NB4 (cell line): ENCODE data around the gene MT1H.

Source experiments
- DNase-seq: peaks from one replicate; pipeline ENCODE4 v3.0.0; 2010; ENCODE audit warnings: low read depth
- H3K4me3 ChIP-seq: one replicate; pipeline ENCODE4 v1.5.1; 2011; ENCODE audit warnings: mild to moderate bottlenecking, low read depth, low read length, moderate library complexity
- MYC ChIP-seq: IDR thresholded peaks from 2 replicates; pipeline ENCODE4 v1.6.1; 2011; ENCODE audit warnings: low read depth, low read length
- POLR2A ChIP-seq: IDR thresholded peaks from 2 replicates; pipeline ENCODE4 v1.6.1; 2011; ENCODE audit warnings: mild to moderate bottlenecking; ENCODE audit not compliant: insufficient read length; ENCODE audit errors: extremely low read depth
- TF ChIP-seq, protein P1 (sequence below): IDR thresholded peaks from one replicate; pipeline ENCODE4 v1.5.1; 2012; ENCODE audit warnings: low read depth, low read length
- TF ChIP-seq, protein P2 (sequence below): IDR thresholded peaks from 2 replicates; pipeline ENCODE4 v1.6.1; 2011; ENCODE audit warnings: low read depth, low read length

Gene MT1H

DNA sequence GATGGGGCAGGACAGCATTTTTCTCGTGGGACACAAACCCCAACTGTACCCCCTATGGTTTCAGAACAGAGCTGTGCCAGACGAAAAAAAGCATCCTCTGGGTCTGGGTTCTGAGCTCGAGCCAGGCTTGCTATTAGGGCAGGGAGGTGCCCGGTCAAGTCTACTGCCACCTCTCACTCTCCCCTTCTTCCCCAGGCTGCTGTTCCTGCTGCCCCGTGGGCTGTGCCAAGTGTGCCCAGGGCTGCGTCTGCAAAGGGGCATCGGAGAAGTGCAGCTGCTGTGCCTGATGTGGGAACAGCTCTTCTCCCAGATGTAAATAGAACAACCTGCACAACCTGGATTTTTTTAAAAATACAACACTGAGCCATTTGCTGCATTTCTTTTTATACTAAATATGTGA is 42.9 kb upstream of the MT1H start:
- DNase-seq: no peak
- TF ChIP-seq MYC (no peak), POLR2A (no peak)
- TF ChIP-seq, protein P1, sequence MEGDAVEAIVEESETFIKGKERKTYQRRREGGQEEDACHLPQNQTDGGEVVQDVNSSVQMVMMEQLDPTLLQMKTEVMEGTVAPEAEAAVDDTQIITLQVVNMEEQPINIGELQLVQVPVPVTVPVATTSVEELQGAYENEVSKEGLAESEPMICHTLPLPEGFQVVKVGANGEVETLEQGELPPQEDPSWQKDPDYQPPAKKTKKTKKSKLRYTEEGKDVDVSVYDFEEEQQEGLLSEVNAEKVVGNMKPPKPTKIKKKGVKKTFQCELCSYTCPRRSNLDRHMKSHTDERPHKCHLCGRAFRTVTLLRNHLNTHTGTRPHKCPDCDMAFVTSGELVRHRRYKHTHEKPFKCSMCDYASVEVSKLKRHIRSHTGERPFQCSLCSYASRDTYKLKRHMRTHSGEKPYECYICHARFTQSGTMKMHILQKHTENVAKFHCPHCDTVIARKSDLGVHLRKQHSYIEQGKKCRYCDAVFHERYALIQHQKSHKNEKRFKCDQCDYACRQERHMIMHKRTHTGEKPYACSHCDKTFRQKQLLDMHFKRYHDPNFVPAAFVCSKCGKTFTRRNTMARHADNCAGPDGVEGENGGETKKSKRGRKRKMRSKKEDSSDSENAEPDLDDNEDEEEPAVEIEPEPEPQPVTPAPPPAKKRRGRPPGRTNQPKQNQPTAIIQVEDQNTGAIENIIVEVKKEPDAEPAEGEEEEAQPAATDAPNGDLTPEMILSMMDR: no peak
- TF ChIP-seq, protein P2, sequence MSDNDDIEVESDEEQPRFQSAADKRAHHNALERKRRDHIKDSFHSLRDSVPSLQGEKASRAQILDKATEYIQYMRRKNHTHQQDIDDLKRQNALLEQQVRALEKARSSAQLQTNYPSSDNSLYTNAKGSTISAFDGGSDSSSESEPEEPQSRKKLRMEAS: no peak
- no peak overlapping the region for H3K4me3 ChIP-seq

DNA sequence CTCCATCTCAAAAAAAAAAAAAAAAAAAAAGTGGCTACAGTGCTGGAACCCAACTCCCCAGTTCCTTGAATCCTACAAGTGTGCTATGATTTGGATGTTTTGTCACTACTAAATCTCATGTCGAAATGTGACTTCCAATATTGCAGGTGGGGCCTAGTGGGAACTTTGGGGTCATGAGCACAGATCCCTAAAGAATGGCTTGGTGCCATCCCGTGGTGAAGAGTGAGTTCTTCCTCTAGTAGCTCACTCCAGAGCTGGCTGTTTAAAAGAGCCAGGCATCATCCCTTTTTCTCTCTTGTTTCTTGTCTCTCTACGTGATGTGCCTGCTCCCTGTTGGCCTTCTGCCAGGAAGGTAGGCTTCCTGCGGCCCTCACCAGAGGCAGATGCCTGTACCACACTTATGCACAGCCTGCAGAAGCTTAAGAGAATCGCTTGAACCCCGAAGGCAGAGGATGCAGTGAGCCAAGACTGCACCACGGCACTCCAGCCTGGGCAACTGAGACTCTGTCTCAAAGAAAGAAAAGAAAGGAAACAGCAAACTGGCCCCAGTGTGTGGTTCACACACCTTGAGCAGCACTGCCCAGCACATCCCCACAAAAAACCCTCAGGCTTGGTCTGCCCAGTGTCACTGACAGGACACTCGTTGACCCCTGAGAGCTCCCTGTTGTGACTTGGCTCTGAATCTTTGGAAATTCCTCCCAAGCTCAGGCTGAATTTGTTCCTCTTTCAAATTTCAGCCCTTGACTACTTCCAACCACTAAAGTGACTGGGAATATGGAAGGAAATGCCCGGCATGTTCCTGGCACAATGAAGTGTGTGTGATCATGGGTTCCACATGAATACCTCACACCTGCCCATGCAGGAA is 40.9 kb upstream of the MT1H start:
- no peak overlapping the region for H3K4me3 ChIP-seq
- TF ChIP-seq, protein P1: no peak
- TF ChIP-seq POLR2A: no peak
- TF ChIP-seq, protein P2: no peak
- no peak for TF ChIP-seq MYC
- DNase-seq: no peak

DNA sequence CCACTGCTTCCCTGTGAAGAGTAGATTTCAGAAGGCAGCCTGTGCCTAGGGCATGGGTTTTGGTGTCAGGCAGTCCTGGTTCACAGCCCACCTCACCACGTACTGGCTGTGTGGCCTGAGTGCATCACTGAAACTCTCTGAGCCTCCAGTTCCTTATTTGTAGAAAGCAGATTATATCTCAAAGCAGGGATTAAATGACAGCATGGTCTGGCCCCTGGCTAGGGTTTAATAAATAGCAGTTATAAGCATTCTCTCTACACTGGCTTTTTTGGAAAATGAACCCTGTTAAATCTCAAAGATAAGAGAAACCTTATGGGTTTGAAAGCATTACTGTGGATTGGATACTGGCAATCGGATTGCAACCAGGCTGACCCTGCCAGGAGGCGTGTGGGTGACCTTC is 40.1 kb upstream of the MT1H start:
- TF ChIP-seq, protein P2: no peak
- TF ChIP-seq MYC: no peak
- TF ChIP-seq, protein P1: no peak

DNA sequence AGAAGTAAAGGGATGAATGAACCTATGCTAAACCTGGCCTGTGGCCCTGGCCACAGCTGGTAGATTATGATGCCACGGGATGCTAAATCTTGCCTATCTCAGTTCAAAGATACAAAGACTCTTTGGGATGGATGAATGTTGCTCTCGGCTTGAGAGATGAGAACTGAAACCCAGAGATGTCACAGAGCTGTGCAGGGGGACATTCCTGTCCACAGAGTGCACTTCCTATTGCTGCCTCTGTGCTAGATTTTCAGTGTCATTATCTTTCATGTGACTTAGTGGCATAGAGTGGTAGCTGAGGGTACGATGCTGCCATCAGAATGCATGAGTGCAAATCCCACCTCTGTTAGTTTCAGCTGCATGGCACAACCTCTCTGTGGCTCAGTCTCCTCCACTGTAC is 39.5 kb upstream of the MT1H start:
- H3K4me3 ChIP-seq: no peak overlapping the region
- DNase-seq: no peak
- TF ChIP-seq, protein P2: no peak
- TF ChIP-seq POLR2A (no peak), MYC (no peak)

More for the DNA sequence above, 40.1 kb upstream of the MT1H start:
- H3K4me3 ChIP-seq: no peak overlapping the region
- DNase-seq: no peak

DNA sequence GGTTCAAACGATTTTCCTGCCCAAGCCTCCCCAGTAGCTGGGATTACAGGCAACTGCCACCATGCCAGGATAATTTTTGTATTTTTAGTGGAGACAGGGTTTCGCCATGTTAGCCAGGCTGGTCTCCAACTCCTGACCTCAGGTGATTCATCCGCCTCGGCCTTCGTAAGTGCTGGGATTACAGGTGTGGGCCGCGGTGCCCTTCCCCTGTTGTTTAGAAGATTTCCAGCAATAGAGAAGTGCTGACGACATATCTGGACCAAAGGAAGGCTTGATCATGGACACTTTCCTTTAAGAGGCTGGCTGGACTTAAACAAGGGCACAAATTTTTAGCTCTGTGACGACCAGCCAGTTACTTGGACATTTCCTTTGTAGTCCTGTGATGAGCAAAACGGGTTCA is 38.4 kb upstream of the MT1H start:
- DNase-seq: no peak
- TF ChIP-seq, protein P1: no peak
- TF ChIP-seq, protein P2: no peak
- TF ChIP-seq MYC (no peak), POLR2A (no peak)
- no peak overlapping the region for H3K4me3 ChIP-seq

DNA sequence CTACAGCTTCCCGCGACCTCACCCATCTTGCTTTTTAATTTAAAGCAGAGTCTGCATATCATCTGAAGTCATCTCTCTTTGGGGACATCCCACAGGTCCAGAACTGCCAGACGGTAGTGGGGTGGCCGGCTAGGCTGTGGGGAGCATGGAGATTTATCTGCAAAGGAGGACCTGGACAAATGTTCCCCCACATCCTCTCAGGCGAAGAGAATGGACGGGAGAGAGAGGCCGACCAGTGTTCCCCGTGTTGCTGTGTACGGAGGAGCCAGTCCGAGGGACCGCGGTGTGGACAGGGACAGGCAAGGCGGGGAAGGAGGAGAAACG is 37.8 kb upstream of the MT1H start:
- H3K4me3 ChIP-seq: no peak overlapping the region
- TF ChIP-seq, protein P2: no peak
- TF ChIP-seq POLR2A (no peak), MYC (no peak)
- TF ChIP-seq, protein P1: no peak
- DNase-seq: no peak
